HFFc6 (cell line): ENCODE results near the gene TNFRSF9. TPM values are rescaled to one million over a fixed set of nuclear protein-coding genes. Genes with fewer than 3 reads are reported as not detected.

Experiments
- DNase-seq: peaks from one replicate; pipeline ENCODE4 v3.0.0-alpha.2; 2018
- H3K27ac Mint-ChIP-seq: 2 replicates; pipeline ENCODE4 v1.8.0; 2020; ENCODE audit warnings: mild to moderate bottlenecking, mixed read lengths
- H3K27me3 Mint-ChIP-seq: 2 replicates; pipeline ENCODE4 v1.8.0; 2021; ENCODE audit warnings: mild to moderate bottlenecking, moderate library complexity, mixed read lengths; ENCODE audit not compliant: insufficient read depth
- H3K36me3 Mint-ChIP-seq: 2 replicates; pipeline ENCODE4 v1.8.0; 2021; ENCODE audit warnings: low read depth, mixed read lengths
- H3K4me1 Mint-ChIP-seq: 2 replicates; pipeline ENCODE4 v1.8.0; 2020; ENCODE audit warnings: low read depth, mixed read lengths
- H3K4me3 Mint-ChIP-seq: 2 replicates; pipeline ENCODE4 v1.8.0; 2020; ENCODE audit warnings: mild to moderate bottlenecking, moderate library complexity, mixed read lengths
- H3K9me3 Mint-ChIP-seq: 2 replicates; pipeline ENCODE4 v1.8.0; 2020; ENCODE audit warnings: mild to moderate bottlenecking, mixed read lengths
- CTCF ChIP-seq: fragments of 200-600 bp; sonication (generic); IDR thresholded peaks from 2 replicates; pipeline ENCODE4 v1.5.0; 2021; ENCODE audit warnings: antibody characterized with exemption, mild to moderate bottlenecking
- total RNA-seq, 6 experiments: library from RNA; stranded (reverse); fragmentation: NEBNext Ultra II Directional; extraction: Animal tissue kit (Norgen Biotek cat#: 25700); gene quantifications; 2 replicates in 1 of 6; 3 replicates in 5 of 6; pipeline ENCODE4 v1.2.3, GENCODE V29; 2021

Gene TNFRSF9
- total RNA-seq, 6 experiments from 2014 or later = not detected

- peak overlapping the region; percentile 76 for H3K4me3 Mint-ChIP-seq
- peaks cover 23% of the 10 kb centered on the region for H3K27me3 Mint-ChIP-seq
- peak; percentile 48; the same call in 1 of the 2 replicates for TF ChIP-seq CTCF
- H3K27ac Mint-ChIP-seq = no peak overlapping the region; the same call in 1 of the 2 replicates
- H3K9me3 Mint-ChIP-seq = no peaks in the 10 kb centered on the region
- H3K4me1 Mint-ChIP-seq = peaks cover 30% of the 10 kb centered on the region
- DNase-seq = peak; percentile 48
- H3K36me3 Mint-ChIP-seq = no peaks in the 10 kb centered on the region
These were observed 1.7 kb upstream of the TNFRSF9 start for GRCh38 chr1:7942214-7942921.

- peaks cover 30% of the 10 kb centered on the region for H3K4me1 Mint-ChIP-seq
- no peak for TF ChIP-seq CTCF
- H3K36me3 Mint-ChIP-seq = no peaks in the 10 kb centered on the region
- peak overlapping the region; percentile 76; the same call in 1 of the 2 replicates for H3K4me3 Mint-ChIP-seq
- H3K9me3 Mint-ChIP-seq = no peaks in the 10 kb centered on the region
- peak; percentile 10 for DNase-seq
- H3K27me3 Mint-ChIP-seq = peaks cover 26% of the 10 kb centered on the region
- H3K27ac Mint-ChIP-seq = no peak overlapping the region
These were observed 776 bp upstream of the TNFRSF9 start for GRCh38 chr1:7941437-7941793.

- no peak for DNase-seq
- Mint-ChIP-seq H3K27ac (no peak overlapping the region), H3K27me3 (peaks cover 38% of the 10 kb centered on the region), H3K36me3 (no peaks in the 10 kb centered on the region), H3K4me3 (no peak overlapping the region), H3K4me1 (peaks cover 30% of the 10 kb centered on the region), H3K9me3 (no peaks in the 10 kb centered on the region)
- no peak for TF ChIP-seq CTCF
These were observed 605 bp downstream of the TNFRSF9 start for GRCh38 chr1:7940034-7940433.

GRCh38 chr1:7938070-7938469, 2.6 kb downstream of the TNFRSF9 start:
- Mint-ChIP-seq H3K4me1 (peaks cover 28% of the 10 kb centered on the region), H3K4me3 (no peak overlapping the region), H3K27ac (no peak overlapping the region), H3K9me3 (no peaks in the 10 kb centered on the region), H3K27me3 (peaks cover 45% of the 10 kb centered on the region), H3K36me3 (no peaks in the 10 kb centered on the region)
- no peak for TF ChIP-seq CTCF
- DNase-seq = no peak

GRCh38 chr1:7932524-7933138, 8.0 kb downstream of the TNFRSF9 start:
- H3K27ac Mint-ChIP-seq = no peak overlapping the region
- peaks cover 40% of the 10 kb centered on the region for H3K27me3 Mint-ChIP-seq
- TF ChIP-seq CTCF = no peak
- no peak for DNase-seq
- H3K4me3 Mint-ChIP-seq = no peak overlapping the region
- no peaks in the 10 kb centered on the region for H3K9me3 Mint-ChIP-seq
- H3K4me1 Mint-ChIP-seq = no peaks in the 10 kb centered on the region
- no peaks in the 10 kb centered on the region for H3K36me3 Mint-ChIP-seq
